ENCODE measurements around the gene ARHGAP26. TPM values are rescaled to one million over a fixed set of nuclear protein-coding genes. Genes with fewer than 3 reads are reported as not detected.

The ARHGAP26 gene
- total and polyA plus RNA-seq, 10 donors: 4.2 to 148 (median 55.5) TPM

- Histone ChIP-seq H3K9me3 (no peaks in the 10 kb centered on the region), H3K36me3 (peaks cover 0 to 13% (median 0%) of the 10 kb centered on the region in 6 donors), H3K27ac (no peak overlapping the region), H3K27me3 (replicated peaks in 1 of 7) (no peaks in the 10 kb centered on the region), H3K4me3 (no peak overlapping the region), H3K4me1 (peaks cover 0 to 18% (median 0%) of the 10 kb centered on the region in 6 donors)
- intact Hi-C loops (cut with DNase I; ENCODE audit: low total_unique reads): no loop called here
- DNase-seq: no peak
- 93 to 98% (median 96%) methylated on average over 12 of the region's 12 CpGs for WGBS, 5 donors
- TF ChIP-seq POLR2A (IDR thresholded peaks at IDR 0.05): no peak
Measured at GRCh38 chr5:143173139-143173889, 403.1 kb downstream of the ARHGAP26 start.

- intact Hi-C loops (cut with DNase I; ENCODE audit: low total_unique reads): no loop called here
- Histone ChIP-seq H3K9me3 (no peaks in the 10 kb centered on the region), H3K4me3 (no peak overlapping the region), H3K27ac (no peak overlapping the region), H3K27me3 (replicated peaks in 1 of 7) (no peaks in the 10 kb centered on the region), H3K4me1 (peaks cover 0 to 18% (median 0%) of the 10 kb centered on the region in 6 donors), H3K36me3 (peaks cover 0 to 22% (median 0%) of the 10 kb centered on the region in 6 donors)
- WGBS, 5 donors: 53 to 77% (median 60%) methylated on average over 1 of the region's 1 CpG
- TF ChIP-seq POLR2AphosphoS5 (IDR thresholded peaks at IDR 0.05) (no peak), POLR2A (IDR thresholded peaks at IDR 0.05) (no peak), CTCF (IDR thresholded peaks at IDR 0.05 in 8 of 11, conservative IDR thresholded peaks at IDR 0.05 in 3 of 11) (no peak)
- no peak for DNase-seq
Measured at GRCh38 chr5:143174714-143175398, 404.7 kb downstream of the ARHGAP26 start.

GRCh38 chr5:143176048-143176447 lies 405.9 kb downstream of the ARHGAP26 start:
- no peak overlapping the region for H3K4me3 ChIP-seq
- peaks cover 0 to 29% (median 0%) of the 10 kb centered on the region in 6 donors for H3K36me3 ChIP-seq
- intact Hi-C loops (cut with DNase I; ENCODE audit: low total_unique reads): no loop called here
- no peak for TF ChIP-seq CTCF (IDR thresholded peaks at IDR 0.05 in 8 of 11, conservative IDR thresholded peaks at IDR 0.05 in 3 of 11)
- TF ChIP-seq POLR2AphosphoS5 (IDR thresholded peaks at IDR 0.05): no peak
- no peak for TF ChIP-seq POLR2A (IDR thresholded peaks at IDR 0.05)
- 41 to 65% (median 58%) methylated on average over 3 of the region's 3 CpGs for WGBS, 5 donors
- H3K4me1 ChIP-seq: peaks cover 0 to 20% (median 0%) of the 10 kb centered on the region in 6 donors
- no peak overlapping the region for H3K27ac ChIP-seq
- no peaks in the 10 kb centered on the region for H3K9me3 ChIP-seq
- H3K27me3 ChIP-seq (replicated peaks in 1 of 7): no peaks in the 10 kb centered on the region
- DNase-seq: no peak

- no peaks in the 10 kb centered on the region for H3K27me3 ChIP-seq (replicated peaks in 1 of 7)
- intact Hi-C loops (cut with DNase I; ENCODE audit: low total_unique reads): no loop called here
- H3K36me3 ChIP-seq: peaks cover 0 to 29% (median 0%) of the 10 kb centered on the region in 6 donors
- no peak for DNase-seq
- 84 to 90% (median 88%) methylated on average over 9 of the region's 9 CpGs for WGBS, 5 donors
- no peak overlapping the region for H3K27ac ChIP-seq
- H3K4me3 ChIP-seq: no peak overlapping the region
- H3K9me3 ChIP-seq: no peaks in the 10 kb centered on the region
- peaks cover 0 to 34% (median 2%) of the 10 kb centered on the region in 6 donors for H3K4me1 ChIP-seq
- TF ChIP-seq POLR2AphosphoS5 (IDR thresholded peaks at IDR 0.05): no peak
Measured at GRCh38 chr5:143177263-143177983, 407.2 kb downstream of the ARHGAP26 start.
